Colonic mucosa (tissue), 4 donors: ENCODE results near the gene ACTRT2. TPM values are rescaled to one million over a fixed set of nuclear protein-coding genes. Genes with fewer than 3 reads are reported as not detected.

ENCODE experiments used
- DNase-seq: peaks from one replicate; pipeline ENCODE4 v3.0.0-alpha.2; 2020
- H3K27ac ChIP-seq: fragments of 200-600 bp; one replicate; pipeline ENCODE4 v1.8.0; 2021
- H3K27me3 ChIP-seq: fragments of 200-600 bp; one replicate; pipeline ENCODE4 v1.8.0; 2021
- H3K36me3 ChIP-seq: fragments of 200-600 bp; one replicate; pipeline ENCODE4 v1.8.0; 2021
- H3K4me1 ChIP-seq: fragments of 200-600 bp; one replicate; pipeline ENCODE4 v1.8.0; 2021; ENCODE audit warnings: mild to moderate bottlenecking
- H3K4me3 ChIP-seq: fragments of 200-600 bp; one replicate; pipeline ENCODE4 v1.8.0; 2021
- H3K9ac ChIP-seq, 2 donors: one replicate each; pipeline ENCODE4 v1.7.0; 2013; ENCODE audit warnings: control low read depth in 2 of 2, low read depth in 2 of 2, low read length in 2 of 2
- H3K9me3 ChIP-seq: fragments of 200-600 bp; one replicate; pipeline ENCODE4 v1.8.0; 2021
- CTCF ChIP-seq: fragments of 200-600 bp; IDR thresholded peaks from one replicate; pipeline ENCODE4 v1.8.0; 2022; ENCODE audit warnings: antibody characterized with exemption, mild to moderate bottlenecking
- intact Hi-C: fragments of 100-400 bp; cut with DNase I; formaldehyde crosslinking; loops from one replicate; pipeline ENCODE4 v1.14.1; 2022
- total RNA-seq, 2 donors: library from RNA; stranded (reverse); fragmentation: NEBNext Ultra II Directional in 1 of 2; extraction: Animal tissue kit (Norgen Biotek cat#: 25700) in 1 of 2; gene quantifications; one replicate each; pipeline ENCODE4 v1.2.1, GENCODE V29; 2021
- donor health status: healthy.
- donor health status: DM: no; HTN: no; CAD: no.
- donor health status: DM: no; HTN: no; CAD: no.

ACTRT2 gene
- total RNA-seq, 2 donors from 2014 or later, result not detected

GRCh38 chr1:3064901-3065300 is 43.6 kb downstream of the ACTRT2 start:
- peaks cover 81% of the 10 kb centered on the region for H3K27me3 ChIP-seq
- no peaks in the 10 kb centered on the region for H3K36me3 ChIP-seq
- DNase-seq, result no peak
- no peak overlapping the region for H3K9ac ChIP-seq
- H3K27ac ChIP-seq, result no peak overlapping the region
- no peak overlapping the region for H3K4me3 ChIP-seq
- no peaks in the 10 kb centered on the region for H3K4me1 ChIP-seq
- H3K9me3 ChIP-seq, result no peaks in the 10 kb centered on the region
- intact Hi-C loops, result loop anchor here (5.0 to 10.0 kb wide), 2 partner anchors 220 to 342 kb away; no protein-coding TSS in a partner anchor
- TF ChIP-seq CTCF, result no peak

GRCh38 chr1:3065396-3065795 is 44.1 kb downstream of the ACTRT2 start:
- Histone ChIP-seq H3K4me1 (no peaks in the 10 kb centered on the region), H3K27ac (no peak overlapping the region)

GRCh38 chr1:3065797-3066196 is 44.5 kb downstream of the ACTRT2 start:
- Histone ChIP-seq H3K9me3 (no peaks in the 10 kb centered on the region), H3K9ac (no peak overlapping the region), H3K4me1 (no peaks in the 10 kb centered on the region), H3K27ac (no peak overlapping the region), H3K27me3 (peaks cover 85% of the 10 kb centered on the region), H3K4me3 (no peak overlapping the region), H3K36me3 (no peaks in the 10 kb centered on the region)
- TF ChIP-seq CTCF, result no peak
- no peak for DNase-seq
- intact Hi-C loops, result loop anchor here (10.0 kb wide), 1 partner anchor 219 kb away; no protein-coding TSS in a partner anchor

More at GRCh38 chr1:3065396-3065795, 44.1 kb downstream of the ACTRT2 start:
- H3K27me3 ChIP-seq, result peaks cover 82% of the 10 kb centered on the region
- no peak overlapping the region for H3K9ac ChIP-seq
- intact Hi-C loops, result loop anchor here (10.0 kb wide), 1 partner anchor 219 kb away; no protein-coding TSS in a partner anchor
- TF ChIP-seq CTCF, result no peak
- H3K9me3 ChIP-seq, result no peaks in the 10 kb centered on the region
- no peak overlapping the region for H3K4me3 ChIP-seq
- no peaks in the 10 kb centered on the region for H3K36me3 ChIP-seq
- DNase-seq, result no peak

GRCh38 chr1:3066250-3066711 is 45.0 kb downstream of the ACTRT2 start:
- no peak overlapping the region for H3K9ac ChIP-seq
- H3K27me3 ChIP-seq, result peaks cover 89% of the 10 kb centered on the region
- no peak for TF ChIP-seq CTCF
- intact Hi-C loops, result loop anchor here (10.0 kb wide), 1 partner anchor 219 kb away; no protein-coding TSS in a partner anchor
- H3K4me3 ChIP-seq, result no peak overlapping the region
- H3K27ac ChIP-seq, result no peak overlapping the region
- DNase-seq, result no peak
- no peaks in the 10 kb centered on the region for H3K36me3 ChIP-seq
- H3K9me3 ChIP-seq, result no peaks in the 10 kb centered on the region
- no peaks in the 10 kb centered on the region for H3K4me1 ChIP-seq

GRCh38 chr1:3066826-3067225 is 45.6 kb downstream of the ACTRT2 start:
- DNase-seq, result no peak
- intact Hi-C loops, result loop anchor here (10.0 kb wide), 1 partner anchor 218 kb away; no protein-coding TSS in a partner anchor
- Histone ChIP-seq H3K4me3 (no peak overlapping the region), H3K27me3 (peaks cover 89% of the 10 kb centered on the region), H3K36me3 (no peaks in the 10 kb centered on the region), H3K9ac (no peak overlapping the region), H3K9me3 (no peaks in the 10 kb centered on the region), H3K4me1 (no peaks in the 10 kb centered on the region), H3K27ac (no peak overlapping the region)
- TF ChIP-seq CTCF, result no peak
